Sigmoid colon (tissue), 7 donors: Measurements from ENCODE around the gene TBX4. TPM values are rescaled to one million over a fixed set of nuclear protein-coding genes. Genes with fewer than 3 reads are reported as not detected.
A peak's percentile ranks its signal among the peaks of the same experiment; 100 is the strongest.

ENCODE experiments used
- DNase-seq: peaks from one replicate; pipeline ENCODE4 v3.0.0-alpha.2; 2019
- H3K27ac ChIP-seq, 4 donors: fragments of 200-600 bp; sonication (generic); one replicate each; pipeline ENCODE4 v1.5.1; 2016 to 2019; ENCODE audit warnings: mild to moderate bottlenecking in 1 of 4
- H3K27me3 ChIP-seq, 3 donors: fragments of 200-600 bp; sonication (generic); one replicate each; pipeline ENCODE4 v1.5.1; 2019; ENCODE audit warnings: mild to moderate bottlenecking in 1 of 3
- H3K36me3 ChIP-seq, 4 donors: fragments of 200-600 bp; sonication (generic); one replicate each; pipeline ENCODE4 v1.5.1; 2016 to 2019
- H3K4me1 ChIP-seq, 4 donors: fragments of 200-600 bp; sonication (generic); one replicate each; pipeline ENCODE4 v1.5.1; 2017 to 2019
- H3K4me3 ChIP-seq, 4 donors: fragments of 200-600 bp; sonication (generic); one replicate each; pipeline ENCODE4 v1.5.1; 2017 to 2019; ENCODE audit warnings: mild to moderate bottlenecking in 2 of 4, moderate library complexity in 1 of 4
- H3K9me3 ChIP-seq, 4 donors: fragments of 200-600 bp in 3 of 4; sonication (generic) in 3 of 4; one replicate each; pipeline versions ENCODE4 v1.5.1 to v1.6.1; 2013 to 2019
- CTCF ChIP-seq, 4 experiments: fragments of 450-650 bp in 3 of 4; fragments of 200-600 bp in 1 of 4; IDR thresholded peaks; one replicate each; pipeline ENCODE4 v1.5.1; 2016 to 2019; ENCODE audit warnings: antibody characterized with exemption in 4 of 4, mild to moderate bottlenecking in 3 of 4, moderate library complexity in 2 of 4
- EP300 ChIP-seq, 4 donors: sonication (generic); formaldehyde crosslinking; IDR thresholded peaks; one replicate each; pipeline ENCODE4 v1.6.1; 2017; ENCODE audit warnings: antibody characterized with exemption in 4 of 4
- POLR2A ChIP-seq, 2 donors: fragments of 450-650 bp; IDR thresholded peaks; one replicate each; pipeline ENCODE4 v1.6.1; 2016; ENCODE audit warnings: antibody characterized with exemption in 2 of 2, mild to moderate bottlenecking in 2 of 2, moderate library complexity in 2 of 2
- POLR2AphosphoS5 ChIP-seq, 4 donors: sonication (generic); formaldehyde crosslinking; IDR thresholded peaks; one replicate each; pipeline ENCODE4 v1.6.1; 2017; ENCODE audit warnings: antibody characterized with exemption in 4 of 4
- WGBS, 2 donors: extraction: QIAGEN DNeasy Blood & Tissue Kit; methylation state at CpG; one replicate each; pipeline ENCODE4 v1.1.7; 2013; 5-methylcytosine and 5-hydroxymethylcytosine counted together
- intact Hi-C: fragments of 100-400 bp; cut with DNase I; formaldehyde crosslinking; loops from one replicate; pipeline ENCODE4 v1.15.1; 2023
- polyA plus RNA-seq, 3 donors: library from polyadenylated mRNA; stranded (reverse); fragments of 200-250 nt; gene quantifications; one replicate each; pipeline ENCODE4 v1.2.3, GENCODE V29; 2013
- total RNA-seq, 4 donors: library from RNA; depleted of rRNA; stranded (reverse); fragments of >200 nt; gene quantifications; one replicate each; pipeline ENCODE4 v1.1.0, GENCODE V29; 2016
- donor health status: healthy with polysubstance abuse.
- donor health status: Bipolar disorder and iron deficiency.
- donor health status: healthy.

Gene TBX4
- total and polyA plus RNA-seq, 7 donors = not detected

DNA sequence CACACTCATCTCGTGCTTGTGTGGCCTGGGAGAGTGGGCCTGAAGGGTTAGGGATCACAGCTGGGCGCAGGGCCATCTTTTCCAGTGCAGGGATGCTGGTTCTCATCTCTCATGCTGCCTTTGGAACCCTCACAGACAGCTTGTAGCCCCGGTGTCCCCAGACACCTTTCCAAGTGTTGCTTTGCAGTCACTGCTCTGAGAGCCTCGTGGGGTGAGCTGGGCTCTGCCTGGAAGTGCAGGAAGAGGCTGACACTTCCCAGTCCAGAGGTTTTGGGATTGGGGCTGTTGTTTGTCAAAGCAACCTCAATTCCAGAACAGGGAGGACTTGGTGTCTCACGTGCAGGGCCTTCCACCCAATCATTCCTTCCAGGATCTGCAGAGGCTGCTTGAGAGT is 28.2 kb downstream of the TBX4 start:
- TF ChIP-seq EP300 (IDR thresholded peaks at IDR 0.05) (no peak), POLR2AphosphoS5 (IDR thresholded peaks at IDR 0.05) (no peak), CTCF (IDR thresholded peaks at IDR 0.05) (no peak), POLR2A (IDR thresholded peaks at IDR 0.05) (no peak)
- intact Hi-C loops = loop anchor here (10.0 kb wide), 1 partner anchor 1544 kb away; no protein-coding TSS in a partner anchor
- Histone ChIP-seq H3K27ac (no peak overlapping the region), H3K9me3 (no peaks in the 10 kb centered on the region), H3K36me3 (no peaks in the 10 kb centered on the region), H3K4me1 (peaks cover 0 to 6% (median 0%) of the 10 kb centered on the region in 4 donors), H3K27me3 (peaks cover 0 to 18% (median 9%) of the 10 kb centered on the region in 3 donors), H3K4me3 (no peak overlapping the region)
- WGBS, 2 donors = 81 to 82% methylated on average over 5 of the region's 5 CpGs
- peak; percentile 4 for DNase-seq

GRCh38 chr17:61481421-61481820 is 29.2 kb downstream of the TBX4 start:
- Histone ChIP-seq H3K36me3 (no peaks in the 10 kb centered on the region), H3K27me3 (peaks cover 0 to 8% (median 2%) of the 10 kb centered on the region in 3 donors), H3K4me3 (no peak overlapping the region), H3K4me1 (peaks cover 0 to 6% (median 0%) of the 10 kb centered on the region in 4 donors), H3K9me3 (no peaks in the 10 kb centered on the region), H3K27ac (no peak overlapping the region)
- DNase-seq = no peak
- intact Hi-C loops = loop anchor here (10.0 kb wide), 1 partner anchor 1543 kb away; no protein-coding TSS in a partner anchor
- TF ChIP-seq EP300 (IDR thresholded peaks at IDR 0.05) = no peak
- no peak for TF ChIP-seq POLR2A (IDR thresholded peaks at IDR 0.05)
- TF ChIP-seq POLR2AphosphoS5 (IDR thresholded peaks at IDR 0.05) = no peak
- TF ChIP-seq CTCF (IDR thresholded peaks at IDR 0.05) = no peak
- 91 to 94% methylated on average over 5 of the region's 5 CpGs for WGBS, 2 donors

- no peak for DNase-seq
Observed at GRCh38 chr17:61482467-61482866, 30.2 kb downstream of the TBX4 start.

GRCh38 chr17:61483778-61484116 is 31.5 kb downstream of the TBX4 start:
- Histone ChIP-seq H3K9me3 (no peaks in the 10 kb centered on the region), H3K36me3 (no peaks in the 10 kb centered on the region), H3K4me1 (no peaks in the 10 kb centered on the region), H3K27ac (no peak overlapping the region), H3K4me3 (no peak overlapping the region), H3K27me3 (no peaks in the 10 kb centered on the region)
- DNase-seq = no peak
- intact Hi-C loops = loop anchor here (10.0 kb wide), 1 partner anchor 1541 kb away; no protein-coding TSS in a partner anchor
- no peak for TF ChIP-seq CTCF (IDR thresholded peaks at IDR 0.05)
- TF ChIP-seq EP300 (IDR thresholded peaks at IDR 0.05) = no peak
- no peak for TF ChIP-seq POLR2A (IDR thresholded peaks at IDR 0.05)
- no peak for TF ChIP-seq POLR2AphosphoS5 (IDR thresholded peaks at IDR 0.05)
- 60 to 65% methylated on average over 2 of the region's 2 CpGs for WGBS, 2 donors

More at GRCh38 chr17:61482467-61482866, 30.2 kb downstream of the TBX4 start:
- H3K9me3 ChIP-seq = no peaks in the 10 kb centered on the region
- H3K27ac ChIP-seq = no peak overlapping the region
- 91 to 94% methylated on average over 8 of the region's 8 CpGs for WGBS, 2 donors
- H3K36me3 ChIP-seq = no peaks in the 10 kb centered on the region
- no peaks in the 10 kb centered on the region for H3K4me1 ChIP-seq
- intact Hi-C loops = loop anchor here (10.0 kb wide), 1 partner anchor 1542 kb away; no protein-coding TSS in a partner anchor
- no peaks in the 10 kb centered on the region for H3K27me3 ChIP-seq
- TF ChIP-seq EP300 (IDR thresholded peaks at IDR 0.05) (no peak), CTCF (IDR thresholded peaks at IDR 0.05) (no peak), POLR2A (IDR thresholded peaks at IDR 0.05) (no peak), POLR2AphosphoS5 (IDR thresholded peaks at IDR 0.05) (no peak)
- H3K4me3 ChIP-seq = no peak overlapping the region

- TF ChIP-seq CTCF (IDR thresholded peaks at IDR 0.05) (no peak), POLR2AphosphoS5 (IDR thresholded peaks at IDR 0.05) (no peak), POLR2A (IDR thresholded peaks at IDR 0.05) (no peak), EP300 (IDR thresholded peaks at IDR 0.05) (no peak)
- H3K27ac ChIP-seq = no peak overlapping the region
- no peaks in the 10 kb centered on the region for H3K4me1 ChIP-seq
- H3K27me3 ChIP-seq = no peaks in the 10 kb centered on the region
- no peak overlapping the region for H3K4me3 ChIP-seq
- DNase-seq = no peak
- intact Hi-C loops = loop anchor here (10.0 kb wide), 1 partner anchor 1541 kb away; no protein-coding TSS in a partner anchor
- no peaks in the 10 kb centered on the region for H3K9me3 ChIP-seq
- H3K36me3 ChIP-seq = no peaks in the 10 kb centered on the region
- 92% methylated on average over 5 of the region's 5 CpGs for WGBS, 2 donors
Observed at GRCh38 chr17:61484174-61484573, 32.0 kb downstream of the TBX4 start.
